ENCODE measurements around the gene XRCC1.

DNA sequence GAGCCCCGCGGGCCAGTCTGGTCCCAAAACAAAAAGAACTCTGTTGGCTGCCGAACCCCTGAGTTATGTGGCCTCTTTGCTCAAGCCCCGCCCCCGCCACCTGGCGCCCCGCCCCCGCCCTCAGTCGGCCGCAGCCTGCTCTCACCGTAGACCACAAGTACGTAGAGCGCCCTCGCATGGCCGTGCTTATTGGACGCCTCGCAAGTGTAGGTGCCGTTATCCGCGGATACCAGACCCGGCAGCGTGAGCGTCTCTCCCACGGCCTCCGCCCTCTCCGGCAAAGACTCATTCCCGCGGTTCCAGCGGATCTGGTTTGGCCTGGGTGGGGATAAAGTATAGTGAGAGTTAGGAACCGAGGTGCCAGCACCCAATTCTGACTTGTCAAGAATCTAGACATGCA, 49.6 kb upstream of the XRCC1 start:
- TF ChIP-seq, protein P1, sequence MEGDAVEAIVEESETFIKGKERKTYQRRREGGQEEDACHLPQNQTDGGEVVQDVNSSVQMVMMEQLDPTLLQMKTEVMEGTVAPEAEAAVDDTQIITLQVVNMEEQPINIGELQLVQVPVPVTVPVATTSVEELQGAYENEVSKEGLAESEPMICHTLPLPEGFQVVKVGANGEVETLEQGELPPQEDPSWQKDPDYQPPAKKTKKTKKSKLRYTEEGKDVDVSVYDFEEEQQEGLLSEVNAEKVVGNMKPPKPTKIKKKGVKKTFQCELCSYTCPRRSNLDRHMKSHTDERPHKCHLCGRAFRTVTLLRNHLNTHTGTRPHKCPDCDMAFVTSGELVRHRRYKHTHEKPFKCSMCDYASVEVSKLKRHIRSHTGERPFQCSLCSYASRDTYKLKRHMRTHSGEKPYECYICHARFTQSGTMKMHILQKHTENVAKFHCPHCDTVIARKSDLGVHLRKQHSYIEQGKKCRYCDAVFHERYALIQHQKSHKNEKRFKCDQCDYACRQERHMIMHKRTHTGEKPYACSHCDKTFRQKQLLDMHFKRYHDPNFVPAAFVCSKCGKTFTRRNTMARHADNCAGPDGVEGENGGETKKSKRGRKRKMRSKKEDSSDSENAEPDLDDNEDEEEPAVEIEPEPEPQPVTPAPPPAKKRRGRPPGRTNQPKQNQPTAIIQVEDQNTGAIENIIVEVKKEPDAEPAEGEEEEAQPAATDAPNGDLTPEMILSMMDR (IDR thresholded peaks at IDR 0.05) = no peak; the same call in 1 of the 2 replicates
- TF ChIP-seq POLR2AphosphoS5 (IDR thresholded peaks at IDR 0.05; ENCODE audit: low read depth, low read length) = no peak
- TF ChIP-seq, protein P2, sequence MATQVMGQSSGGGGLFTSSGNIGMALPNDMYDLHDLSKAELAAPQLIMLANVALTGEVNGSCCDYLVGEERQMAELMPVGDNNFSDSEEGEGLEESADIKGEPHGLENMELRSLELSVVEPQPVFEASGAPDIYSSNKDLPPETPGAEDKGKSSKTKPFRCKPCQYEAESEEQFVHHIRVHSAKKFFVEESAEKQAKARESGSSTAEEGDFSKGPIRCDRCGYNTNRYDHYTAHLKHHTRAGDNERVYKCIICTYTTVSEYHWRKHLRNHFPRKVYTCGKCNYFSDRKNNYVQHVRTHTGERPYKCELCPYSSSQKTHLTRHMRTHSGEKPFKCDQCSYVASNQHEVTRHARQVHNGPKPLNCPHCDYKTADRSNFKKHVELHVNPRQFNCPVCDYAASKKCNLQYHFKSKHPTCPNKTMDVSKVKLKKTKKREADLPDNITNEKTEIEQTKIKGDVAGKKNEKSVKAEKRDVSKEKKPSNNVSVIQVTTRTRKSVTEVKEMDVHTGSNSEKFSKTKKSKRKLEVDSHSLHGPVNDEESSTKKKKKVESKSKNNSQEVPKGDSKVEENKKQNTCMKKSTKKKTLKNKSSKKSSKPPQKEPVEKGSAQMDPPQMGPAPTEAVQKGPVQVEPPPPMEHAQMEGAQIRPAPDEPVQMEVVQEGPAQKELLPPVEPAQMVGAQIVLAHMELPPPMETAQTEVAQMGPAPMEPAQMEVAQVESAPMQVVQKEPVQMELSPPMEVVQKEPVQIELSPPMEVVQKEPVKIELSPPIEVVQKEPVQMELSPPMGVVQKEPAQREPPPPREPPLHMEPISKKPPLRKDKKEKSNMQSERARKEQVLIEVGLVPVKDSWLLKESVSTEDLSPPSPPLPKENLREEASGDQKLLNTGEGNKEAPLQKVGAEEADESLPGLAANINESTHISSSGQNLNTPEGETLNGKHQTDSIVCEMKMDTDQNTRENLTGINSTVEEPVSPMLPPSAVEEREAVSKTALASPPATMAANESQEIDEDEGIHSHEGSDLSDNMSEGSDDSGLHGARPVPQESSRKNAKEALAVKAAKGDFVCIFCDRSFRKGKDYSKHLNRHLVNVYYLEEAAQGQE (IDR thresholded peaks at IDR 0.05; ENCODE audit: insufficient read depth in 1 of 2, low read depth in 2 of 2, low read length in 1 of 2) = no peak
- no peak for TF ChIP-seq SIN3A (IDR thresholded peaks at IDR 0.05; ENCODE audit: borderline replicate concordance, insufficient read depth, low read depth, low read length)
- no peak for TF ChIP-seq TCF7L2 (IDR thresholded peaks at IDR 0.05; ENCODE audit: low read depth, low read length)
